Stimulated activated CD8-positive, alpha-beta memory T cell treated with anti-CD3 and anti-CD28 coated beads, Interleukin-4, amount 100 ng/mL, for 1 hour (primary cell): ENCODE results near the gene CNTNAP2.

Experiments
- DNase-seq, 2 donors: peaks; one replicate each; pipeline ENCODE4 v3.0.0-alpha.2; 2020; ENCODE audit warnings: low read depth in 2 of 2, low spot score in 1 of 2

CNTNAP2 gene

DNA sequence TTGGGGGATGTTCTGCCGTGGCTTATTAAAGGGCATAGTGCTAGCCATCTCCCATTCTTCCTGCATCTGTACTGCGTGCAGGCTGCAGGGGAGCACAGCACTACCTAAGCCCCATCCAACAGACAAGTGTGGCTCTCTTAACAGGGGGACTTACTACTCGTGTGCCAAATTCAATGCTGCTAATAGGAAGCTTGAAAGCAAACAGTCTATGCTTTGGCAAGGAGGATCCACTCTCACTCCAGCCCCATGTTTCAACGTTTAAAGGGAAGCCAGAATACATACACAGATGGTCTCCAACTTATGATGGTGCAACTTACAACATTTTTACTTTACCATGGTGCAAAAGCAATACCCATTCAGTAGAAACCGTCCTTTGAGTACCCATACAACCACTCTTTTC, 2245.9 kb downstream of the CNTNAP2 start:
- no peak for DNase-seq

DNA sequence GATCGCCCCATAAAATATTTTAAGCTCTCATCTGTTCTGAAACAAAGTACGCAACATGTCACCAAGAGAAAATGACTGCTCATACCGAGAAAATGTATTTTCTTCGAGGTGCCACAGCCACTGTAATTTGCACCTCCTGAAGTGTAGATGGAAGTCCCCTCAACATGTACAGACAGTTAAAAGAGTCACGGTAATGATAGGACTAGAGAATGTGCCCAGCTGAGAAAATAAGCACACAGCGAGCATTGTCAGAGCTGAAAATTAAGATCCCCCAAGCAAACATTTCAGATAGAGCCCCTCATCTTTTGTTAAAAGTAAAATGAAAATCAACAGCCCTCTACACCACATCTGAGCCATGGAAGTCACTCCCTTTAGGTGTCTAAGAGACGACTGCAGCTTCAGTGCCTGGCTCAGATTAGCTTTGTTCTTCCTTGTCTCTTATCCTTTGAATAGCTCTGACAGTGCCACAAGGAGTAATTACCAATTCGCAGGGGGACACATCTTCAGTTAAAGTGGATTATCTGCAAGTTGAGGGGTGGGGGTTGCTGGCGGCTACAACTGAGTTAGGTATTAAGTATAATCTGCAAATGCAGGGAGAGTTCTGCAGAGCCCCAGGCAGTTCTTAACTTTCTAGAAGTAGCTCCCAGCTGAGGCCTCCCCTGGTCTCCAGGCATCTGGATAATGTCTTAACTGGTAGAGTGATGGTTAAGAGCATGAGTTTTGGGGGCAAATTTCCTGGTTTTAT, 2251.3 kb downstream of the CNTNAP2 start:
- DNase-seq: no peak

DNA sequence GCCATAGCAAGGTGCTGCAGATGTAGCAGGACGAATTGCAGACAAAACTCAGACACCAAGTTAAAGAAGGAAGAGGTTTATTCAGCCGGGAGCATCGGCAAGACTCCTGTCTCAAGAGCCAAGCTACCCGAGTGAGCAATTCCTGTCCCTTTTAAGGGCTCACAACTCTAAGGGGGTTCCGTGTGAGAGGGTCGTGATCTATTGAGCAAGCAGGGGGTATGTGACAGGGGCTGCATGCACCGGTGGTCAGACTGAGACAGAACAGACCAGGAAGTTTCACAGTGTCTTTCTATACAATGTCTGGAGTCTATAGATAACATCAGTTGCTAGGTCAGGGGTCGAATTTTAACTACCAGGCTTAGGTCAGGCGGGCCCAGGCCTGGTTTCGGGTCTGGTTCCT, 2252.0 kb downstream of the CNTNAP2 start:
- DNase-seq: no peak

DNA sequence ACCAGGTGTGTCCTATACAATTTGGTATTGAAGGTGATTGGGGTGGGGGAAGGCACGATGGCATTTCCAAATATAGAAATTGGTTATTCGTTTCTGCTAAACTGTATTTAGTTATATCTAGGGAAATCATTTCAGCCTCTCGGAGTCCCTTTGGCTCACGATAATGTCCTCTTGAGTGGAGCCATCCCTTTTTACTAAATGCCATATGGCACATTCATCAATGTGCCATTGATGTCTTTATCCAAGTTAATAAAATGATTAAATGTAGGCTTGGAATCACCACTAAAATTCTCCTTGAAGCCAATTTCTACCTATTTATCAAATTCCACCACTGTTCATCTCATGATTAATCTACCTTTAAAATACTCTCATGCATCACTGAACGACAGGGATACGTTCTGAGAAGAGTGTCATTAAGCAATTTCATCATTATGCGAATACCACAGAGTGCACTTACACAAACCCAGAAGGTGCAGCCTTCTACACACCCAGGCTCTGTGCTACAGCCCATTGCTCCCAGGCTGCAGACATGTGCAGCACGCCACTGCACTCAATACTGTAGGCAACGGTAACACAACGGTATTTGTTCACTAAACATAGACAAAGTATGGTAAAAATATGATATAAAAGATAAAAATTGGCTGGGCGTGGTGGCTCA, 2254.8 kb downstream of the CNTNAP2 start:
- DNase-seq: no peak

DNA sequence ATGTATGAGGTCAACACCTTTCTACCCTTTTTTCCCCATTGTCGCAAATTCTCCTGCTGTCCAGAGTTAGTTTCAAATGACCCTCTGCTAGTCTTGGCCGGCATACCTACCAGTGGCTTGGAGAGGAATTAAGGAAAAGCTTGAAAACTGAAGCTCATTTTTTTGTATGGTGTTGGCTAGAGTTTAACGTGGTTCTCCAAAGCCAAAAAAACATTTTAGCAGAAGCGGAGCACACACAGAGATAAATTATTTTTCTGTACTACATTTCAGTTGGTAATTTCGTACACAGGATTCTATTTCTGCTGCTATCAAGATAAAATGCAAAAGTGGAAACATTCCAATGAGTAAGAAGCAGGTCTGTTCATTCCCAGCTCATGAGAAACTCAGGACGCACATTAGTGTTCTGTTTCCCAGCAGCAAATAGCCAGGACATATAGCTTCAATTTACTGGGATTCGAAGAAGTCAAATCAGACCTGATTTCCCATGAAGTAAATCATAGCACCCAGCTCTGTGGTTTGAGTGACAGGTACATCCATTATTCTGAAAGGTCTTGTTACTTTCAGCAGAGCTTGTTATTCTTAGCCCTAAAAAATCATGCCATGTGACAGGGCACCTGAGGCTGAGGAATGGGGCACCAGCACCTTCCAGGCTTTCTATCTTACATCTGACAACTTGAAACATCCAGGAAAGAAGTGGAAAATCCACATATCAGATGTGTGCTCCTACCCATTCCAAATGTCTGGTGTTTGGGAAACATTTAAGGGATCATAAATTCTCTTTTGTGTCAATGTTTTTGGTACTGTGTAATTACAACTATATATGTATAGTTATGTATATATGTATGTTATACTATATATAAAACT, 2258.0 kb downstream of the CNTNAP2 start:
- no peak for DNase-seq

DNA sequence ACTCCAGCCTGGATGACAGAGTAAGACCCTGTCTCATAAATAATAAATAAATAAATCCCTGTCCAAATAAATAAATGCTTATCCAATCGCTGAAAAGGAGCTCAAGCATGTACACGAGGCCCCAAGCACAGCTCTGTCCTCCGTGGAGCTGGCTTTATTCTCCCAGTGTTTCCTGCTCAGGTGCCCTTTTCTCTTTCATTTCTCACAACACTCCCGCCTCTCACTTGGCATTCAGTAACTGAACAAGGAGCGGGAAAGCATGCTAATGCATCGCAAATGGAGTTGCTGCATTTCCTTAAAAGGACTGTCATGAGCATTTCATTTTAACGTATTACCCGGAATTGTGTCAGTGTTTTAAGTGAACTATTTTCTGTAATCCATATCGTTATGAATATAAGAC, 2263.1 kb downstream of the CNTNAP2 start:
- no peak for DNase-seq

DNA sequence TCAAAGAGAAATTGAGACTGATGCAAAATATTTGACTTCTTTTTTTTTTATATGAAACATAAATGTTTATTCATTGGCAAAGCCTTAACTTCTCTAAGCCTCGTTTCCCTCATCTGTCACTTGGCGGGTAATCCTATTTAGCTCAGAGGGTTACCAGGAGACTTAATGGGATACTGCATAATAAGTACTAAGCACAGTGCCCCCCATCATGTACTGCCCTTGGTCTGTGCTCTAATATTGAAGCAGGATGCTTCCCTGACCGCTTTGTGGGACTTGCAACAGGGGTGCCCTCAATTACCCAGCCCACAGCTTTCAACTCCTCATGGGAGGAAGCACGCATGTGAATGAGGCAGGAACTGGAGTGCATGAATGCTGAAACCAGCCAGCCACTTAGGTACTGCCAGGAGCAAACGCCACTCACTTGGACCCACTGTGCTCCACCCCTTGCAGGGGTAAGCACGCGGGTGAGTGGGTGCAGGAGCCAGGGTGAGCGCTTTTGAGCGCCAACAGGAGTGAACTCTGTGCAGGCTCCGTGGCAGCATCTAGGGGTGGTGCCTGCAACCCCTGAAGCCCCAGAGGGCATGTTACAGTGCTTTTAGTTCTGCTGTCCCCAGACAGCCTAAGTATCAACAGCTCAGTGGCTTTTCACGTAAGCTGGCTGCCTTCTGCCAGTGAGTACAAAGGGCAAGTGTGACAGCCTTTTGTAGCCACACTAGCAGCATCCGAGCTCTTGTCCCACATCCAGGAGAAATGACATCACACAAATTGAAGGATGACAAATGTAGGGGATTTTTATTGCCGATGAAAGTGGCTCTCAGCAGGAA, 2264.2 kb downstream of the CNTNAP2 start:
- no peak for DNase-seq

DNA sequence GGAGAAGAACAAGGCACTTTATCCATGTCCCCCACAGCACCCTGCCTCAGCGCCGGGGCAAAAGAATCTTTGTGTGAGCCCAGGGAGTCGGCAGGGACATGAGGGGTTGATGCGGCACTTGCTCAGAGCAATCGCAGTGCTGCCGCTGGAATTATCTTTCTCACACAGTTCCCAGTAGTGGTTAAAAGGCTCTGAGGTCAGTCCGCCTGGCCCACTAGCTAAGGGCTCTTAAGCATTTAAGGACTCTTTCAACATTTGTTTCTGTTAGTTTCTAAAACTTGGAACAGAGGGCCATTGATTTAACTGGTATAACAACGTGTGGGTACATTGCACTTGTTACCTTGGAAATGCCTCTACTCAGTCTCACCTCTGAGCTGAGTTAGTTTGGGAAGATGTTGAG, 2266.0 kb downstream of the CNTNAP2 start:
- DNase-seq: no peak

DNA sequence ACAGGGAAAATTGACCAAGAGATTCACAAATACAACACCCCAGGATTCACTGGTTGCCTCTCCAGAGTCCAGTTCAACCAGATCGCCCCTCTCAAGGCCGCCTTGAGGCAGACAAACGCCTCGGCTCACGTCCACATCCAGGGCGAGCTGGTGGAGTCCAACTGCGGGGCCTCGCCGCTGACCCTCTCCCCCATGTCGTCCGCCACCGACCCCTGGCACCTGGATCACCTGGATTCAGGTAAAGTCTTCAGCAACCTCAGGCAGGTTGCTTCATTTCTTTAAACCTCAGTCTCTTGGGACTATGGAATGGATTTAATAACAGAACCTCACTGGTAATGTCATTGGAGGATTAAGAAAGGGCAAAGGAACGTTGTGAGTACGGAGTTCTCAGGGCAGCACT, 2267.1 kb downstream of the CNTNAP2 start:
- DNase-seq: no peak

DNA sequence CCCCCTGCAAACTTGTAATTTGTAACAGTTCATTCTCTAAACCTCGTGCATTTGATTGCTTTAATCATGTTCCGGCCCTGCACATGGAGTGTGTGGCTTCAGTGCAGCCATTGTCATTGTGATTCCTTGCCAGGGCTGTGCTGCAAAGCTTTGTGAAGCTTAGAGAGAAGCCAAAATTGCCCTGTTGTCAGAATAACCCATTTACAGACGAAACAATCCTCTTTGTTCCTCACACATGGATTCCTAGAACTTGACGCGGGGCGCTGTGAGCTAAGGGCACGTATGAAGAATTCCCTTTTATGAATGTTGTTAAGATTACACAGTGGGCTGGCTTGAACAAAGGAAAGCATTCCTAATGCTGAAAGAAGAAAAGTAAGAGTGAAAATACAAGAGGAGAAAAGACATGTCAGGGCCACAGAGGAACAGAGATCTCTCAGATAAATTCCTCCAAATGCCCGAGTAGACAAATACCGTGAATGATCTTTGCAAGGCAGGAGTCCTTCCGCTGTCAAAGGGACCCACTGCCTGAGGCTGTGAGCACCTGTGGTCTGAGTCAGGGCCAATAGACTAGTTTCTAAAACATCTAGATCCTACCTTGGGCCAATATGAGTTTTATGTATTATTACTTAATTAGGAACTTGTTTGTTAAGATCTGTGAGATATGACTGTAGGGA, 2268.5 kb downstream of the CNTNAP2 start:
- DNase-seq: no peak

DNA sequence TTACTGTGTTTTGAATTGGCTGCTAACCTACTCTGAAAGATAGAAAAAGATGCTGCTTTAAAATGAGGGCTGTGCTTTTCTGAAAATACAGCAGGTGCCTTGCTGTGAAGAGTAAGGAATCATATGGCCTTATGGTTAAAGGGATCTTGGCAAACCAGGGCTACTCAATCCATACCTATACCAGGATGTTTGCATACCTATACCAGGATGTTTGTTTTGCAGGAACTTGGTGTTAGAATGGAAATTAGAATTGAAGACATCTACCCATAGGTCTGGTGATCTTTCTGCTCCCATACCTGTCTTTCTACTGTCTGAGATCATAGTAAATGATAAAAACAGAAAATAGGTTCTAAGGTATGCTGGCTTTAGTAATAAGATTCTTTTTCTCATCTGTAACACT, 2273.8 kb downstream of the CNTNAP2 start:
- no peak for DNase-seq

DNA sequence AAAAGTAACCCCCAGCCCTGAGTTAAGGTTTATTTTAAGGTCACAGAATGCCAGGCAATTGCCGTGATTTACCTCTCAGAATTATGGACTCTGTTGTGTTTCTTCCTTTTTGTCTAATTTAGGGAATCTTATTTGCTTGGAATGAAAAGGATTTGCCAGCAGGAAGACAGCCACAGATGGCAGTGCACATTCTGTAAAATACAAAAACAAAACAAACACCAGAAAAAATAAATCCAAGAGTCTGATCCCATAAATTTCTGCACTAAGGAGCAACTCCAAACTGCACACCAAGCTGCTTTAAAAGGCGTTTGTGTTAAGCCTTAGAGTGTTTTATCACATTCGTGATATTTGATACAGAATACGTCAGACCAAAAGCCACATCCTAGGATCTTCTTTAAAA, 2275.0 kb downstream of the CNTNAP2 start:
- no peak for DNase-seq

DNA sequence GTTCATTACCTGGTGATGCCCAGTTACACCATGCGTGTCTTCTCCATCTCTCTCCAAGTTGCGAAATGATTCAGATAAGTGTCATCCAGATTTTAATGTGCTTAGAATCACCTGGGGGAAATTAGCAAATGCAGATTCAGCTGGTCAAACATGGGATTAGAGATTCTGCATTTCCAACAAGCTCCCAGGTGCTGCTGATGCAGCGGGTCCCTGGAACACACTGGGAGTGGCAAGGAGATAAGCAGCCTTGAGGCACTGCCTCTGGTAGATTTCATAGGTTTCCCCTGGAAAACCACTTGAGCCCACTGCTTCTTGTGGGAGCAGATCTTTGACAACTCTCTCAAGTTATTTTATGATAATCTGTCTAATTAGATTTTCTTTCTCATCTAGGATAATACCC, 2278.0 kb downstream of the CNTNAP2 start:
- no peak for DNase-seq

DNA sequence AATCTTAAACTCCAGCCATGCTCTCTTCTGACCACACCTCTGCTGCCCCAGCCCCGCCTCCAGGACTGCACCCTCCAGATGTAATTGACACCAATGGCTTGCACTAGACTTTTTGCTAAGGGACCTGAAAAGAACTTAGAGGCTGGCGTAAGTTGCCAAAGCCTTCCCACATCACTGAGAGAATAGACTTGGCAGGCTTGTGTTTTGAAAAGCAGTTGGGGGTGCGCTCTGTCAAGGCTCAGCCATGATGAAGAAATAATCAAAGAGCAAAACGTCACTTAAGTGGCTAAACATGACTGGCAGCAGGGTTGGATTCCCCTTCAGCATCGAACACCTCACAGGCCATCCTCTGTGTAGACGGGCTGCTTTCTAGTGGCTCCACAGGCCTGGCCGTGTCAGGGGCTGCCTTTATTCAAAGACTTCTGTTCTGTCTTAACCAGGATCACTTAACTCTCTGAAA, 2278.8 kb downstream of the CNTNAP2 start:
- no peak for DNase-seq

DNA sequence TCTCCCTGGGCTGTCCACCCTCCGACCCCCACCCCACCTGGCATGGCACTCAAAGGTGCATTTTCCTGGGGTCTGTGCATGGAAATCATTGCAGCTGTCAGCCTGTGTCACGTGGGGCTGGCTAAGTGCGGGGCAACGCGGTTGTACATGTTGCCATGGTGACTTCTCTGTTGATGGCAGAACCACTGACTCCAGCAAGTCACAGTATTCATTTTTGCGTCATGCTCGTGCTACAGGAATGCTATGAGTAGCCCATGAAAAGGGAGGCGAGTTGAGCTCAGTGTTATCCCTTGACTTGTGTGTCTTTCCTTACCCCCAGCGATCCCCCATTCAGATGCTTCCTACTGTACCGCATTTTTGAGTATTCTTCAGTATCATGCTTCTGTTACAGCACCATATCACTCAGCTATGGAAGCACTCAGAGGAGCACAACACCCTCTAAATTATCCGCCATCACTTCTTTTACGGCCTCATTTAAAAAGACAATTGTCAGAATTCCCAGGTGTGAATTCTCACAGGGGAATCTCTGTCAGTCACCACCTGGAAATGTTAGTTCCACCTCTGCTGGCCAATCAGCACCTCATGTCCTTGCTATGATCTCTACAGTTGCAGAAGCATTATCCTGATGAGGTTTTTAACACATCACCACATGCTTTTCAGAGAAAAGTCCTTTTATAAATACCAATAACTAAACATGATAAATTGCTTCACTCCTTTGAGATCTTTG, 2279.6 kb downstream of the CNTNAP2 start:
- no peak for DNase-seq

DNA sequence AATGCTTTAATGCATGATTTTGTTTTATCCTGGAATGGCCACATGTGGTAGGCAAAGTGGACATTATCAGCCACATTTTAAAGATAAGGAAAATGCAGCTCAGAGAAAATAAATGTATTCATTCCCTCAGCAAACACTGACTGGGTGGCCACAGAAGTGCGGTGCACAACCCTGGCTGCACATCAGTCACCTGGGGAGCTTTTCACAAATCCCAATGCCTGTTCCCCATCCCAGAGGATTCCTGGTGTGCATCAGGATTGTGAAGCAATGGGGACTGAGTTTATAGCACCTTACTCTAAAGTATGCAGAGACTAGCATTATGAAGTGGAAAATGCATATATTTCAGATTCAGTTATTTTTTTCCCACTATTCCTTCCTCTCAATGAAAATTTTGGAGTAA, 2280.5 kb downstream of the CNTNAP2 start:
- DNase-seq: no peak

DNA sequence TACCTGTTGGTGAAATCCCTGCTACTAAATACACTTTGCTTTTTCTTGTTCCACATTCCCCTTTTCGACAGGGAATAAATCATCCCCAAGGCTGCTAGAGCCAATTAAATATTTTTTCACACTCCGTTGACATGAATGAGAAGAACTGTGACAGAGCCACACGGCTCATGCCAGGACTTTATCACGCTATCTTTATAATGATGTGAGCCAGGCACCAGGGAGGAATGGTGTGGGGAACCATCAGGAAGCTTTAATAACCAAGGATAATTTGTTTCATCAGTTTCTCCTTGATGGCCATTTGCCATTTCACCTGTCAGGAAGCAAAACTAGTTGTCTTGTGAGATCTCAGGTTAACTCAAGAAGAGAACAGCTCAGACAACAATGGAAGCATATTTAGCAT, 2280.9 kb downstream of the CNTNAP2 start:
- DNase-seq: no peak

DNA sequence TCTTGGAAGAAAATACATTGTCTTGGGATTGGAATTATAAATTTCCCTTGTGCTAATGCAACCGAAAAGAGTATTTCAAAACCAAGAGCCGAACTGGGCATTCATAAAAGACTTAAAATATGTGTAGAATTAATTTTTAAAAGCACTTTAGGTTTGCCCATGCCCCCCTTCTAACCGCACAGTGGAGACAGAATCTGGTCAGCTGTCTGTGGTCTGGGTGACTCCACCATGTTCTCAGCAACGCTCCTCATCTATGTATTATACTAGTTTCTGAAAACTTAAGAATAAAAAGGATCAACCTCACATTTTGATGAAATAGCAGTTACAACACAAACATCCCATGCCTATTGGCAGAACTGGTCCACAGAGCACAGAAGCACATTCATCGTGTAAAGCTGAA, 2281.4 kb downstream of the CNTNAP2 start:
- DNase-seq: no peak

DNA sequence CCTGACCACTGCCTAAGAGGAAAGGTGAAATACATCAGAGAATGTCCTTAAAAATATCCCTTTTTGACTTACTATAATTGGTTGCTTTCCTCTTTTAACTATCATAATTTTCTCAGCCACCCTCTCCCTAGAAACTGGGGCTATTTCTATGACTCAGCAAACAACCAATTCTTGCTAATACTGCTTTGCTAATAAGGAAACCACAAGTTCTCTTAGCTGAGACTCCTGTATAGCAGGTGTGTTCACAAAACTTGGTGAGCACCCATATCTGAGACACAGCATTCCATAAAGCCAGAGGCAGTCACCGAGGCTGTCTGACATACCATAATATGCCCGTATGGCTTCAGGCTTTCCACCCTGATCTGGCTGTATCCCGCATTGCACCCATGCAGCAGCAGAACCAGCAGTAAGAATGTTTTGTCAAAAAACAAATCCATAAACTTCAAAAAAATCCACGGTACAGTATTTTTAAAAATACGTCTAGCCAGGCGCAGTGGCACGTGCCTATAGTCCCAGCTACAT, 2282.3 kb downstream of the CNTNAP2 start:
- no peak for DNase-seq

DNA sequence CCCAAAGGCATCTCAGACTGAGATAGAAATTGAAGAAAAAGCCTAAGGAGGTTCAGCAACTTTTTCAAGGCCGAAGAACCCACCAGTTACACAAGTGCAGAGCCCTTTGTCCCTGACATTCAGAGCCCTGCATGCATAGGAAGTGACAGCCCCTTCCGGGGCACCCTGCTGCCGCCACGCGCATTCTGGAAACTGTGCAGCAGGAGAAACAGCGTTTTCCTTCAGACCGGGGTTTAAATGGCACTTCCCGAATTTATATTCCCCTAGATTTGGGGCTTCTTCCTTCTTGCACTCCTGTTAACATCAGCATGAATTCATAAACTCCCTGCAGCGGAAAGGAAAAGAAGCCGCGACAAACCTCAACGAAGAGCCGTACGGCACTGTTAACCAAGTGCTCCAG, 2283.5 kb downstream of the CNTNAP2 start:
- DNase-seq: no peak
